ENCODE measurements around the gene SHOX.
"Not testable (repeated sequence)": the region's sequence is repeated elsewhere in the genome, so short reads cannot be mapped to it uniquely, and the experiment has no call there.

SHOX gene

GRCh38 chrX:621705-622503, 8.7 kb upstream of the SHOX start:
- DNase-seq (ENCODE audit: low read depth), result no peak

- DNase-seq (ENCODE audit: low read depth), result not testable (repeated sequence)
Observed at GRCh38 chrX:622802-623201, 7.8 kb upstream of the SHOX start.

DNA sequence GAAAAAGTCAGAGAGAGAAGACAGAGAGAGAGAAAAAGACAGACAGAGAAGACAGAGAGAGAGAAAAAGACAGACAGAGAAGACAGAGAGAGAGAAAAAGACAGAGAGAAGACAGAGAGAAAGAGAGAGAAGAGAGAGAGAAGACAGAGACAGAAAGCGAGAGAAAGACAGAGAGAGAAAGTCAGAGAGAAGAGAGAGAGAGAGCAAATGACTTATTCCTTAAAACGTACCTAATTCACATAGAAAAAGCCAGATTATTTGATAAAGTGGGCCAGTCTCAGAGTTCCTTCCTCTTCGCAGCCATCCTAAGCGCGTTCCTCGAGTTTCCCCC, 7.4 kb upstream of the SHOX start:
- no peak for DNase-seq (ENCODE audit: low read depth)

GRCh38 chrX:623599-624315, 6.8 kb upstream of the SHOX start:
- no peak for DNase-seq (ENCODE audit: low read depth)

DNA sequence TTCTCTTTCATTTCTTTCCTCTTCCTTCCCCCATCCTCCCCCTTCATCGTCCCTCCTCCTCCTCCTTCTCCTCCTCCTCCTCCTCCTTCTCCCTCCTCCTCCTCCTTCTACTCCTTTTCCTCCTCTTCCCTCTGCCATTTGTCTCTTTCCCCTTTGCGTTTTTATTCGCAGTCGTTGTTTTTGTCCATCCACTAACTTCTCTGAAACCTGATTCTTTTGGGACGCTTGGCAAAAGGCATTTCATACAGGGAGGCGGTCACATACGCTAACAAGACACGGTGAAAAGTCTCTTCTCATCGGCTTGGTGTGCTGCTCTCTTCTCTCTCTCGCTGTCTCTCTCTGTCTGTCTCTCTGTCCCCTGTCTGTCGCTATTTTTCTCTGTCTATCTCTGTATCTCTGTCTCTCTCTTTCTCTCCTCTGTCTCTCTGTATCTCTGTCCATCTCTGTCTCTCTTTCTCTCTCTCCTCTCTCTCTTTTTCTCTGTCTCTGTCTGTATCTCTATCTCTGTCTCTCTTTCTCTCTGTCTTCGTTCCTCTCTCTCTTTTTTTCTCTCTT, 5.4 kb upstream of the SHOX start:
- no peak for DNase-seq (ENCODE audit: low read depth)

DNA sequence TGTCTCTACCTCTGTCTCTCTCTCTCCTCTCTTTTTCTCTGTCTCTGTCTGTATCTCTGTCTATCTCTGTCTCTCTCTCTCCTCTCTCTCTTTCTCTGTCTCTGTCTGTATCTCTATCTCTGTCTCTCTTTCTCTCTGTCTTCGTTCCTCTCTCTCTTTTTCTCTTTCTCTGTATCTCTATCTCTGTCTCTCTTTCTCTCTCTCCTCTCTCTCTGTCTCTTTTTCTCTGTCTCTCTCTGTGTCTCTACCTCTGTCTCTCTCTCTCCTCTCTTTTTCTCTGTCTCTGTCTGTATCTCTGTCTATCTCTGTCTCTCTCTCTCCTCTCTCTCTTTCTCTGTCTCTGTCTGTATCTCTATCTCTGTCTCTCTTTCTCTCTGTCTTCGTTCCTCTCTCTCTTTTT, 4.5 kb upstream of the SHOX start:
- DNase-seq (ENCODE audit: low read depth), result not testable (repeated sequence)

DNA sequence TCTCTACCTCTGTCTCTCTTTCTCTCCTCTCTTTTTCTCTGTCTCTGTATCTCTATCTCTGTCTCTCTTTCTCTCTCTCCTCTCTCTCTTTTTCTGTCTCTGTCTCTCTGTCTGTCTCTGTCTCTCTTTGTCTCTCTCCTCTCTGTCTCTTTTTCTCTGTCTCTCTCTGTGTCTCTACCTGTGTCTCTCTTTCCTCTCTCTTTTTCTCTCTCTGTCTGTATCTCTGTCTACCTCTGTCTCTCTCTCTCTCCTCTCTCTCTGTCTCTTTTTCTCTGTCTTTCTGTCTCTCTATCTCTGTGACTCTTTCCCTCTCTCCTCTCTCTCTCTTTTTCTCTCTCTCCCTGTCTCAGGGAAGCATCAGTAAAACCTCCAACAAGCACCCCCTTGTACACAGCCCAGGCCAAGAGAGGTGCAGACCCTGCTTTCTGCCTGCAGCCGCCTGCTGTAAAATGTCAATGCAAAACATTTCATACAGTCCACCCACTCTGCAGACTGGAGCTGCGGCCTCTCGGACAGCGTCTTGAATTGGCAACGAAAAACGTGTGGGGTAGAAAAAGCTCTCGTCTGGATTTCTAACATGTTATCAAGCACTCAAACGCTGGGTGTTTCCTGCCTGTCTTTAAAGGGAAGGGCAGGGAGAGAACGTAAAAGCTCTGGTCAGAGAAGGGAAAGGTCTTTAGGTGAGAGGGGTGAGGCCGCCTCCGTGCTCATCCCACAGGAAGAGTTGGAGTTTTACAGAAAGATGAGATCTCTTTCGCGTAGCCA, 3.7 kb upstream of the SHOX start:
- DNase-seq (ENCODE audit: low read depth), result no peak

- no peak for DNase-seq (ENCODE audit: low read depth)
Observed at GRCh38 chrX:627510-627981, 3.0 kb upstream of the SHOX start.

DNA sequence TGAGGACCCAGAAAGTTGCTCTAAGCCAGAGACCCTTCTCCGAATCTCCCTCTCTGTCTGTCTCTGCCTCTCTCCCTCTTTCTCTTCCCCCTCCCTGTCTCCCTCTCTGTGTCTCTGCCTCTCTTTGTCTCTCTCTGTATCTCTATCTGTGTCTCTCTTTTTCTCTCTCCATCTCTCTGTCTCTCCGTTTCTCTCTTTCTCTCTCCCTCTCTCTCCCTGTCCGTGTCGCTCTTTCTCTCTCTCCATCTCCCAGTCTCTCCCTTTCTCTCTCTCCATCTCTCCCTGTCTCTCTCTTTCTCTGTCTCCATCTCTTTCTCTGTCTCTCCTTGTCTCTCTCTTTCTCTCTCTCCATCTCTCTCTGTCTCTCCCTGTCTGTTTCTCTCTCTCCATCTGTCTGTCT, 2.6 kb upstream of the SHOX start:
- no peak for DNase-seq (ENCODE audit: low read depth)

DNA sequence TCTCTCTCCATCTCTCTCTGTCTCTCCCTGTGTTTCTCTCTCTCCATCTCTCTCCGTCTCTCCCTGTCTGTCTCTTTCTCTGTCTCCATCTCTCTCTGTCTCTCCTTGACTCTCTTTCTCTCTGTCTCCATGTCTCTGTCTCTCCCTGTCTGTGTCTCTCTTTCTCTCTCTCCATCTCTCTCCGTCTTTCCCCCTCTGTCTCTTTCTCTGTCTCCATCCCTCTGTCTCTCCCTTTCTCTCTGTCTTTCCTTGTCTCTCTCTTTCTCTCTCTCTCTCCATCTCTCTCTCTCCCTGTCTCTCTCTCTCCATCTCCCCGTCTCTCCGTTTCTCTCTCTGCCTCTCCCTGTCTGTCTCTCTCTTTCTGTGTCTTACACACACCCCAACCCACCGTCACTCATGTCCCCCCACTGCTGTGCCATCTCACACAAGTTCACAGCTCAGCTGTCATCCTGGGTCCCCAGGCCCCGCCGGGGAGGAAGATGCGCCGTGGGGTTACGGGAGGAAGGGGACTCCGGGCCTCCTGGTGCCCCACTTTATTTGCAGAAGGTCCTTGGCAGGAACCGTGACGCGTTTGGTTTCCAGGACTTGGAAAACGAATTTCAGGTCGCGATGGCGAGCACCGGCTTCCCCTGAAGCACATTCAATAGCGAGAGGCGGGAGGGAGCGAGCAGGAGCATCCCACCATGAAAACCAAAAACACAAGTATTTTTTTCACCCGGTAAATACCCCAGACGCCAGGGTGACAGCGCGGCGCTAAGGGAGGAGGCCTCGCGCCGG, 1.2 kb upstream of the SHOX start:
- DNase-seq (ENCODE audit: low read depth), result no peak

DNA sequence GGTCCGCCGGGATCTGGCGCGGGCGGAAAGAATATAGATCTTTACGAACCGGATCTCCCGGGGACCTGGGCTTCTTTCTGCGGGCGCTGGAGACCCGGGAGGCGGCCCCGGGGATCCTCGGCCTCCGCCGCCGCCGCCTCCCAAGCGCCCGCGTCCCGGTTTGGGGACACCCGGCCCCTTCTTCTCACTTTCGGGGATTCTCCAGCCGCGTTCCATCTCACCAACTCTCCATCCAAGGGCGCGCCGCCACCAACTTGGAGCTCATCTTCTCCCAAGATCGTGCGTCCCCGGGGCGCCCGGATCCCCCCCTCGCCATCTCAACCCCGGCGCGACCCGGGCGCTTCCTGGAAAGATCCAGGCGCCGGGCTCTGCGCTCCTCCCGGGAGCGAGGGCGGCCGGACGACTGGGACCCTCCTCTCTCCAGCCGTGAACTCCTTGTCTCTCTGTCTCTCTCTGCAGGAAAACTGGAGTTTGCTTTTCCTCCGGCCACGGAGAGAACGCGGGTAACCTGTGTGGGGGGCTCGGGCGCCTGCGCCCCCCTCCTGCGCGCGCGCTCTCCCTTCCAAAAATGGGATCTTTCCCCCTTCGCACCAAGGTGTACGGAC, 482 bp upstream of the SHOX start:
- DNase-seq (ENCODE audit: low read depth), result no peak

DNA sequence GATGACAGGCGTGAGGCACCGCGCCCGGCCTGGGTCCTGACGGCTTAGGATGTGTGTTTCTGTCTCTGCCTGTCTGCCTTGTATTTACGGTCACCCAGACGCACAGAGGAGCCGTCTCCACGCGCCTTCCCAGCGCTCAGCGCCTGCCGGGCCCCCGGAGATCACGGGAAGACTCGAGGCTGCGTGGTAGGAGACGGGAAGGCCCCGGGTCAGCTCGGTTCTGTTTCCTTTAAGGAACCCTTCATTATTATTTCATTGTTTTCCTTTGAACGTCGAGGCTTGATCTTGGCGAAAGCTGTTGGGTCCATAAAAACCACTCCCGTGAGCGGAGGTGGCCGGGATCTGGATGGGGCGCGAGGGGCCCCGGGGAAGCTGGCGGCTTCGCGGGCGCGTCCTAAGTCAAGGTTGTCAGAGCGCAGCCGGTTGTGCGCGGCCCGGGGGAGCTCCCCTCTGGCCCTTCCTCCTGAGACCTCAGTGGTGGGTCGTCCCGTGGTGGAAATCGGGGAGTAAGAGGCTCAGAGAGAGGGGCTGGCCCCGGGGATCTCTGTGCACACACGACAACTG, 1.3 kb downstream of the SHOX start:
- DNase-seq (ENCODE audit: low read depth), result no peak

DNA sequence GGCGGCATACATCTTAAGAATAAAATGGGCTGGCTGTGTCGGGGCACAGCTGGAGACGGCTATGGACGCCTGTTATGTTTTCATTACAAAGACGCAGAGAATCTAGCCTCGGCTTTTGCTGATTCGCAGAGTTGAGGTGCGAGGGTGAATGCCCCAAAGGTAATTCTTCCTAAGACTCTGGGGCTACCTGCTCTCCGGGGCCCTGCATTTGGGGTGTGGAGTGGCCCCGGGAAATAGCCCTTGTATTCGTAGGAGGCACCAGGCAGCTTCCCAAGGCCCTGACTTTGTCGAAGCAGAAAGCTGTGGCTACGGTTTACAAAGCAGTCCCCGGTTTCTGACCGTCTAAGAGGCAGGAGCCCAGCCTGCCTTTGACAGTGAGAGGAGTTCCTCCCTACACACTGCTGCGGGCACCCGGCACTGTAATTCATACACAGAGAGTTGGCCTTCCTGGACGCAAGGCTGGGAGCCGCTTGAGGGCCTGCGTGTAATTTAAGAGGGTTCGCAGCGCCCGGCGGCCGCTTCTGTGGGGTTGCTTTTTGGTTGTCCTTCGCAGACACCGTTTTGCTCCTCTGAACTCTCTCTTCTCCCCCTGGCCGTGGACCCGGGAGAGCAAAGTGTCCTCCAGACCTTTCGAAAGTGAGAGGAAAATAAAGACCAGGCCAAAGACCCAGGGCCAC, 1.9 kb downstream of the SHOX start:
- no peak for DNase-seq (ENCODE audit: low read depth)

GRCh38 chrX:633043-633984, 2.7 kb downstream of the SHOX start:
- DNase-seq (ENCODE audit: low read depth), result no peak

DNA sequence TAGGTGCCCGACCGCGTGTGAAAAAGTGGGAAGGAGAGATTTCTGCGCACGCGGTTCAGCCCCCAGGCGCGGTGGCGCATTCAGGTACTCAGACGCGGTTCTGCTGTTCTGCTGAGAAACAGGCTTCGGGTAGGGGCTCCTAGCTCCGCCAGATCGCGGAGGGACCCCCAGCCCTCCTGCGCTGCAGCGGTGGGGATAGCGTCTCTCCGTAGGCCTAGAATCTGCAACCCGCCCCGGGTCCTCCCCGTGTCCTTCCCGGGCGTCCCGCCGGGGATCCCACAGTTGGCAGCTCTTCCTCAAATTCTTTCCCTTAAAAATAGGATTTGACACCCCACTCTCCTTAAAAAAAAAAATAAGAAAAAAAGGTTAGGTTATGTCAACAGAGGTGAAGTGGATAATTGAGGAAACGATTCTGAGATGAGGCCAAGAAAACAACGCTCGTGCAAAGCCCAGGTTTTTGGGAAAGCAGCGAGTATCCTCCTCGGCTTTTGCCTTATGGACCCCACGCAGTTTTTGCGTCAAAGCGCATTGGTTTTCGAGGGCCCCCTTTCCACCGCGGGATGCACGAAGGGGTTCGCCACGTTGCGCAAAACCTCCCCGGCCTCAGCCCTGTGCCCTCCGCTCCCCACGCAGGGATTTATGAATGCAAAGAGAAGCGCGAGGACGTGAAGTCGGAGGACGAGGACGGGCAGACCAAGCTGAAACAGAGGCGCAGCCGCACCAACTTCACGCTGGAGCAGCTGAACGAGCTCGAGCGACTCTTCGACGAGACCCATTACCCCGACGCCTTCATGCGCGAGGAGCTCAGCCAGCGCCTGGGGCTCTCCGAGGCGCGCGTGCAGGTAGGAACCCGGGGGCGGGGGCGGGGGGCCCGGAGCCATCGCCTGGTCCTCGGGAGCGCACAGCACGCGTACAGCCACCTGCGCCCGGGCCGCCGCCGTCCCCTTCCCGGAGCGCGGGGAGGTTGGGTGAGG, 3.7 kb downstream of the SHOX start:
- no peak for DNase-seq (ENCODE audit: low read depth)

DNA sequence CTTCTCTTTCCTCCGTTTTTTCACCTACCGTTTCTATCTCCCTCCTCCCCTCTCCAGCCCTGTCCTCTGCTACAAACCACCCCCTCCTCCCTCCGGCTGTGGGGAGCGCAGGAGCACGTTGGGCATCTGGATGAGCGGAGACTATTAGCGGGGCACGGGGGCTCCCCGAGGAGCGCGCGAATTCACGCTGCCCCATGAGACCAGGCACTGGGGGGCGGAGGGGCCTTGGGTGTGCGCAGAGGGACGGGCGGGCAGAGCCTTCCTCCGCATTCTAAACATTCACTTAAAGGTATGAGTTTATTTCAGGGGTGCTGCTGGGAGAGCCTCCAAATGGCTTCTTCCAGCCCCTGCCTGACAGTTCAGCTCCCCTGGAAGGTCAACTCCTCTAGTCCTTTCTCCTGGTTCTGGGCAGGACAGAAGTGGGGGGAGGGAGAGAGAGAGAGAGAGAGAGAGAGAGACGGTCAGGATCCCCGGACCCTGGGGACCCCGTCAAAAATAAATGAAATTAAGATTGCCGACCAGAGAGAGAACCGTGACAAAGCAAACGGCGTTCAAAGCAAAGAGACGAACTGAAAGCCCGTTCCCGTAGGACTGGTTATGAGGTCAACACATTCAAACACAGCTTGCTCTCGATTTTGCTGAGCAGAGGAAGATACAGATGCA, 5.0 kb downstream of the SHOX start:
- DNase-seq (ENCODE audit: low read depth), result no peak

DNA sequence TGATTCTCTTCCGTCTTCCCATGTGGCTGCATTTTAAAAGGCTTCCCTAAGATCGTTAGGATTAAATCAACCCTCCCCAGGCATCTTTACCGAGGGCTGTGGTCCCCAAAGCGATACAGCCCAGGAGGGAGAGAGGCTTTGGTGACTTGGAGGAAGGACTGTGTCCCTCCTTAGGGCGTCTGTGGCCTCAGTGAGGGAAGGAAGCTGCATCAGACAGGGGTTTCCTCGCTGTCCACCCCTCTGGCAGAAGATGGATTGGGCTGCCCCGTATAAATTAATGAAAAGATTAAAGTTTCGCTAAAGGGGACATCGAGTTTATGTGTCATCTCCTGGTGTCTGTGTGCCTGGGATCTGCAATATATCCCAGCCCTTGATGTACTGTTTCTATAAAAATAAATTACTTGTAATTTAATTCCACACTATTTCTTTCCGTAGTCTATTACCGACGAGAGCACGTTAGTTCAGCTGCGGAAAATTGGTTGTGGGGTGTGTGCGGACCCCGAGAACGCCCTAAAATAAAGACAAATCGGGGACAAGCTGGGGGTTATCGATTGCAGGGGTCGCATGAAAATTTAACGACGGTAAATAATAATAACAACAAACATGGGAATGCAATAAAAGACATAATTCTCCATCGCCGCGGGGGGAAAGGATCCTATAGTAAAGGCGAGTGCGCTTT, 6.5 kb downstream of the SHOX start:
- no peak for DNase-seq (ENCODE audit: low read depth)

All from stimulated activated CD8-positive, alpha-beta memory T cell treated with anti-CD3 and anti-CD28 coated beads, Interleukin-7, amount 100 ng/mL, for 24 hours (primary cell).